HCT116 (cell line): ENCODE results near the gene DOK6. TPM values are rescaled to one million over a fixed set of nuclear protein-coding genes. Genes with fewer than 3 reads are reported as not detected.
"Not testable (repeated sequence)": the region's sequence is repeated elsewhere in the genome, so short reads cannot be mapped to it uniquely, and the experiment has no call there.

Experiments
- ATAC-seq: fragments of 200-7000 bp; cut with Tn5 transposase; 2 replicates; pipeline ENCODE4 v1.9.1; 2020; ENCODE audit warnings: mild to moderate bottlenecking, moderate library complexity
- BruUV-seq: library from RNA; stranded (reverse); fragments of 400-500 nt; replicated peaks from 2 replicates; lab custom pipeline; 2021; lab: Mats Ljungman, UMichigan
- CTCF ChIA-PET: fragments of 300-600 bp; sonication (Branson Sonifier 250); formaldehyde crosslinking; loops from one replicate; lab custom pipeline; 2021; ENCODE audit warnings: antibody characterized with exemption; lab: Charles Lee
- POLR2A ChIA-PET: fragments of 300-600, 350-600 bp; sonication (Branson Sonifier 250); formaldehyde crosslinking; loops from one replicate; lab custom pipeline; 2021; ENCODE audit warnings: antibody characterized with exemption; lab: Charles Lee
- RAD21 ChIA-PET, 2 experiments: fragments of 300-600 bp; sonication (Branson Sonifier 250); formaldehyde crosslinking; loops; one replicate each; lab custom pipeline; 2023; ENCODE audit warnings: low total read pairs in 2 of 2; ENCODE audit not compliant: uncharacterized antibody in 2 of 2, unreplicated experiment in 2 of 2, low non-redundant PET in 1 of 2; lab: Charles Lee
- DNase-seq: peaks from one replicate; pipeline ENCODE4 v3.0.0-alpha.2; 2010; ENCODE audit warnings: low read depth, low spot score
- H2AFZ ChIP-seq: fragments of 200-600 bp; shearing (Covaris generic), sonication (generic); 2 replicates; pipeline ENCODE4 v1.6.1; 2017; ENCODE audit warnings: low read depth, mixed run types, mixed read lengths, antibody characterized with exemption, low read length; ENCODE audit not compliant: poor library complexity, severe bottlenecking
- H3K27ac ChIP-seq: 2 replicates; pipeline ENCODE4 v1.5.1; 2012; ENCODE audit warnings: low read depth, low read length
- H3K27me3 ChIP-seq: fragments of 200-600 bp; sonication (generic); 2 replicates; pipeline ENCODE4 v1.6.1; 2016; ENCODE audit warnings: mixed run types, low read length, mixed read lengths; ENCODE audit not compliant: insufficient read depth
- H3K36me3 ChIP-seq, 2 experiments: fragments of 200-500 bp in 1 of 2; fragments of 200-600 bp in 1 of 2; sonication (Bioruptor generic) in 1 of 2; sonication (generic) in 1 of 2; 2 replicates each; pipeline versions ENCODE4 v1.5.1 to v1.6.1; 2014 to 2016; ENCODE audit warnings: low read length in 2 of 2, inconsistent platforms in 1 of 2, mixed read lengths in 1 of 2, mixed run types in 1 of 2; ENCODE audit not compliant: insufficient read depth in 2 of 2, control insufficient read depth in 1 of 2
- H3K4me1 ChIP-seq, 2 experiments: fragments of 200-600 bp in 1 of 2; sonication (generic) in 1 of 2; 2 replicates each; pipeline versions ENCODE4 v1.5.1 to v1.6.1; 2012 to 2017; ENCODE audit warnings: low read length in 2 of 2, inconsistent platforms in 1 of 2, mild to moderate bottlenecking in 1 of 2, mixed read lengths in 1 of 2, mixed run types in 1 of 2, moderate library complexity in 1 of 2; ENCODE audit not compliant: insufficient read depth in 2 of 2, control insufficient read depth in 1 of 2
- H3K4me2 ChIP-seq: fragments of 200-600 bp; sonication (generic); 2 replicates; pipeline ENCODE4 v1.6.1; 2017; ENCODE audit warnings: mixed run types, low read length, mixed read lengths
- H3K4me3 ChIP-seq, 2 experiments: fragments of 200-600 bp in 1 of 2; sonication (generic) in 1 of 2; replicated peaks in 1 of 2; 2 replicates each; pipeline ENCODE4 v1.5.1; 2011 to 2016; ENCODE audit warnings: low read length in 2 of 2, control low read depth in 1 of 2, low read depth in 1 of 2, mild to moderate bottlenecking in 1 of 2, mixed read lengths in 1 of 2, mixed run types in 1 of 2
- H3K79me2 ChIP-seq: fragments of 200-600 bp; sonication (generic); 2 replicates; pipeline ENCODE4 v1.6.1; 2017; ENCODE audit warnings: mild to moderate bottlenecking, mixed run types, low read length, moderate library complexity, mixed read lengths; ENCODE audit not compliant: insufficient read depth
- H3K9ac ChIP-seq: fragments of 200-600 bp; sonication (generic); 2 replicates; pipeline ENCODE4 v1.6.1; 2016; ENCODE audit warnings: low read length, mixed read lengths
- H3K9me2 ChIP-seq: fragments of 200-600 bp; sonication (generic), shearing (Covaris generic); 2 replicates; pipeline ENCODE4 v1.6.1; 2017; ENCODE audit warnings: mixed run types, mild to moderate bottlenecking, moderate library complexity; ENCODE audit not compliant: insufficient read depth
- H3K9me3 ChIP-seq, 2 experiments: fragments of 200-500 bp in 1 of 2; fragments of 200-600 bp in 1 of 2; sonication (Bioruptor generic) in 1 of 2; sonication (generic) in 1 of 2; 2 replicates each; pipeline ENCODE4 v1.6.1; 2014 to 2017; ENCODE audit warnings: low read length in 2 of 2, mixed read lengths in 2 of 2, inconsistent platforms in 1 of 2, low read depth in 1 of 2, mild to moderate bottlenecking in 1 of 2, mixed run types in 1 of 2, moderate library complexity in 1 of 2; ENCODE audit not compliant: control insufficient read depth in 1 of 2, insufficient read depth in 1 of 2
- H4K20me1 ChIP-seq: fragments of 200-600 bp; sonication (generic), shearing (Covaris generic); 2 replicates; pipeline ENCODE4 v1.6.1; 2017; ENCODE audit warnings: mixed run types, mild to moderate bottlenecking, moderate library complexity; ENCODE audit not compliant: insufficient read depth
- EZH2 ChIP-seq: fragments of 200-600 bp; sonication (generic); IDR thresholded peaks from 2 replicates; pipeline ENCODE4 v1.6.1; 2017; ENCODE audit warnings: antibody characterized with exemption, mixed run types
- EZH2phosphoT487 ChIP-seq: fragments of 200-600 bp; IDR thresholded peaks from 2 replicates; pipeline ENCODE4 v1.6.1; 2018; ENCODE audit warnings: antibody characterized with exemption, borderline replicate concordance
- POLR2AphosphoS5 ChIP-seq: IDR thresholded peaks from 2 replicates; pipeline ENCODE4 v1.6.1; 2011; ENCODE audit warnings: mild to moderate bottlenecking, low read depth, low read length, moderate library complexity
- RAD21 ChIP-seq: IDR thresholded peaks from 2 replicates; pipeline ENCODE4 v1.6.1; 2012; ENCODE audit warnings: low read depth, mild to moderate bottlenecking
- SIN3A ChIP-seq: IDR thresholded peaks from 2 replicates; pipeline ENCODE4 v1.6.1; 2012; ENCODE audit warnings: low read depth
- intact Hi-C: fragments of 100-400 bp; cut with micrococcal nuclease; formaldehyde crosslinking; loops from 2 replicates; pipeline ENCODE4 v1.10.0; 2022
- total RNA-seq: library from RNA; stranded (reverse); gene quantifications from one replicate; pipeline ENCODE4 v1.2.1, GENCODE V29; 2021; ENCODE audit not compliant: unreplicated experiment
- TF ChIP-seq, protein P1 (sequence below): IDR thresholded peaks from 2 replicates; pipeline ENCODE4 v1.6.1; 2012; ENCODE audit warnings: low read depth

The DOK6 gene
- total RNA-seq, 1 experiment from 2014 or later = not detected

DNA sequence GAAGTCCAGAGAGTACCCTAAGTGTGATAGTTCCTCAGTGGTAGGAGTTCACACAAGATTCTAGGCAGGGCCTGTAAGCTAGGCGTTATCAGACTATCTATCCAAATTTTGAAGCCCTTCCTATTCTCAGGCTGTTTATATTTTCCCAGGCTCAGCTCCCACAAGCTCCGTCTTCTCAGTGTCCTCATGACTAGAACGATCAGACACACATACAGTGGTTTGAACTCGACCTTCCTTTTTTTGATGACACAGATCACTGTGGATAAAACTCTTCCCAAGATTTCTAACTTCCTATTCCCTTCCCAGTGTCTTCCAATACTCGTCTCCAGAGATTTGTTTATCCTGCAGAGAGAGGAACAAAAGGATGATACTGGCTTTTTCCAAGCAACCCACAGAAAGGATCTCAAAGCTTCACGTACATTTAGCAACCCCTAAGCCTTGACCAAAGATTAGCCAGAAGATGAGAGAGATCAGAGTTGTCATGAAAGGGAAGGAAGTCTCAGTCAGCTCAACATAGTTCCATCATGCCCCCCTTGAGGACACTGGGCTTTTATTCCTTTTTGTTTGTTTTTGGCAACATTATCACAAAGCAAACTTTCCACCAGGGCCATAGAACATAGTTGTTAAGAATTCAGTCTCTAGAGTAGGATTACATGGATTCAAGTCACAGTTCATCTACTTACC lies 42.3 kb upstream of the DOK6 start:
- Histone ChIP-seq H3K27ac (no peak overlapping the region), H3K9me3 (peaks cover 0 to 3% of the 10 kb centered on the region in 2 experiments; a peak in 1 of 4 replicates), H3K4me3 (no peak overlapping the region), H3K9me2 (no peaks in the 10 kb centered on the region), H2AFZ (no peak overlapping the region), H3K79me2 (no peaks in the 10 kb centered on the region), H3K9ac (no peak overlapping the region), H3K4me2 (no peak overlapping the region), H3K27me3 (no peaks in the 10 kb centered on the region), H3K36me3 (no peaks in the 10 kb centered on the region), H4K20me1 (no peaks in the 10 kb centered on the region), H3K4me1 (no peaks in the 10 kb centered on the region)
- ChIA-PET POLR2A (no interaction called here), CTCF (no interaction called here), RAD21 (no interaction called here)
- BruUV-seq = no TSS peak
- DNase-seq (no peak), ATAC-seq (no peak)
- intact Hi-C loops = no loop called here
- TF ChIP-seq SIN3A = no peak
- no peak for TF ChIP-seq EZH2phosphoT487
- no peak for TF ChIP-seq EZH2
- no peak for TF ChIP-seq POLR2AphosphoS5
- no peak for TF ChIP-seq RAD21
- TF ChIP-seq, protein P1, sequence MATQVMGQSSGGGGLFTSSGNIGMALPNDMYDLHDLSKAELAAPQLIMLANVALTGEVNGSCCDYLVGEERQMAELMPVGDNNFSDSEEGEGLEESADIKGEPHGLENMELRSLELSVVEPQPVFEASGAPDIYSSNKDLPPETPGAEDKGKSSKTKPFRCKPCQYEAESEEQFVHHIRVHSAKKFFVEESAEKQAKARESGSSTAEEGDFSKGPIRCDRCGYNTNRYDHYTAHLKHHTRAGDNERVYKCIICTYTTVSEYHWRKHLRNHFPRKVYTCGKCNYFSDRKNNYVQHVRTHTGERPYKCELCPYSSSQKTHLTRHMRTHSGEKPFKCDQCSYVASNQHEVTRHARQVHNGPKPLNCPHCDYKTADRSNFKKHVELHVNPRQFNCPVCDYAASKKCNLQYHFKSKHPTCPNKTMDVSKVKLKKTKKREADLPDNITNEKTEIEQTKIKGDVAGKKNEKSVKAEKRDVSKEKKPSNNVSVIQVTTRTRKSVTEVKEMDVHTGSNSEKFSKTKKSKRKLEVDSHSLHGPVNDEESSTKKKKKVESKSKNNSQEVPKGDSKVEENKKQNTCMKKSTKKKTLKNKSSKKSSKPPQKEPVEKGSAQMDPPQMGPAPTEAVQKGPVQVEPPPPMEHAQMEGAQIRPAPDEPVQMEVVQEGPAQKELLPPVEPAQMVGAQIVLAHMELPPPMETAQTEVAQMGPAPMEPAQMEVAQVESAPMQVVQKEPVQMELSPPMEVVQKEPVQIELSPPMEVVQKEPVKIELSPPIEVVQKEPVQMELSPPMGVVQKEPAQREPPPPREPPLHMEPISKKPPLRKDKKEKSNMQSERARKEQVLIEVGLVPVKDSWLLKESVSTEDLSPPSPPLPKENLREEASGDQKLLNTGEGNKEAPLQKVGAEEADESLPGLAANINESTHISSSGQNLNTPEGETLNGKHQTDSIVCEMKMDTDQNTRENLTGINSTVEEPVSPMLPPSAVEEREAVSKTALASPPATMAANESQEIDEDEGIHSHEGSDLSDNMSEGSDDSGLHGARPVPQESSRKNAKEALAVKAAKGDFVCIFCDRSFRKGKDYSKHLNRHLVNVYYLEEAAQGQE = no peak

DNA sequence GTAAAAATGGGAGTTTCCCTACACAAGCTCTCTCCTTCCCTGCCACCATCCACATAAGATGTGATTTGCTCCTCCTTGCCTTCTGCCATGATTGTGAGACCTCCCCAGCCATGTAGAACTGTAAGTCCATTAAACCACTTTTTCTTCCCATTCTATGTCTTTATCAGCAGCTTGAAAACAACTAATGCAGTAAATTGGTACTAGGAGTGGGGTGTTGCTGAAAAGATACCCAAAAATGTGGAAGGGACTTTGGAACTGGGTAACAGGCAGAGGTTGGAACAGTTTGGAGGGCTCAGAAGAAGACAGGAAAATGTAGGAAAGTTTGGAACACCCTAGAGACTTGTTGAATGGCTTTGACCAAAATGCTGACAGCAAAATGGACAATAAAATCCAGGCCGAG lies 40.9 kb upstream of the DOK6 start:
- POLR2A ChIA-PET = not testable (repeated sequence)

More for the DNA sequence above, 40.9 kb upstream of the DOK6 start:
- RAD21 ChIA-PET, intact Hi-C loops, H3K27ac ChIP-seq, BruUV-seq, H3K9me2 ChIP-seq, CTCF ChIA-PET, H4K20me1 ChIP-seq, H3K4me3 ChIP-seq, H3K36me3 ChIP-seq, H2AFZ ChIP-seq, H3K27me3 ChIP-seq, H3K79me2 ChIP-seq, ATAC-seq, H3K9me3 ChIP-seq, H3K4me2 ChIP-seq, H3K4me1 ChIP-seq, DNase-seq, H3K9ac ChIP-seq: not testable (repeated sequence)
